Measurements from ENCODE around the gene ESYT3.
"Not testable (repeated sequence)": the region's sequence is repeated elsewhere in the genome, so short reads cannot be mapped to it uniquely, and the experiment has no call there.

Gene ESYT3

GRCh38 chr3:138407236-138407907 lies 27.0 kb upstream of the ESYT3 start:
- FAIRE-seq (no peak), DNase-seq (ENCODE audit: insufficient read length, low spot score) (no peak)

GRCh38 chr3:138408751-138409570 lies 25.5 kb upstream of the ESYT3 start:
- DNase-seq (ENCODE audit: insufficient read length, low spot score) (no peak), FAIRE-seq (no peak)

GRCh38 chr3:138412821-138413551 lies 21.4 kb upstream of the ESYT3 start:
- no peak for FAIRE-seq
- DNase-seq (ENCODE audit: insufficient read length, low spot score), result no peak

GRCh38 chr3:138416236-138416635 lies 18.2 kb upstream of the ESYT3 start:
- not testable (repeated sequence) for FAIRE-seq; DNase-seq (ENCODE audit: insufficient read length, low spot score)

- peak; percentile 67 for DNase-seq (ENCODE audit: insufficient read length, low spot score)
- peak; percentile 91 for FAIRE-seq
These were observed 16.8 kb upstream of the ESYT3 start for GRCh38 chr3:138417559-138417982.

- FAIRE-seq, result no peak
- no peak for DNase-seq (ENCODE audit: insufficient read length, low spot score)
These were observed 15.7 kb upstream of the ESYT3 start for GRCh38 chr3:138418601-138419206.

- no peak for DNase-seq (ENCODE audit: insufficient read length, low spot score)
- no peak for FAIRE-seq
These were observed 11.1 kb upstream of the ESYT3 start for GRCh38 chr3:138423316-138423715.

GRCh38 chr3:138424323-138424722 lies 10.1 kb upstream of the ESYT3 start:
- DNase-seq (ENCODE audit: insufficient read length, low spot score) (no peak), FAIRE-seq (no peak)

- FAIRE-seq (no peak), DNase-seq (ENCODE audit: insufficient read length, low spot score) (no peak)
These were observed 8.2 kb upstream of the ESYT3 start for GRCh38 chr3:138426211-138426610.

- DNase-seq (ENCODE audit: insufficient read length, low spot score); FAIRE-seq: not testable (repeated sequence)
These were observed 7.7 kb upstream of the ESYT3 start for GRCh38 chr3:138426754-138427153.

- DNase-seq (ENCODE audit: insufficient read length, low spot score) (no peak), FAIRE-seq (no peak)
These were observed 4.8 kb upstream of the ESYT3 start for GRCh38 chr3:138429665-138430064.

GRCh38 chr3:138432576-138433240 lies 1.7 kb upstream of the ESYT3 start:
- FAIRE-seq (no peak), DNase-seq (ENCODE audit: insufficient read length, low spot score) (no peak)

- no peak for FAIRE-seq
- no peak for DNase-seq (ENCODE audit: insufficient read length, low spot score)
These were observed 532 bp upstream of the ESYT3 start for GRCh38 chr3:138433892-138434275.

GRCh38 chr3:138434875-138435772 lies 708 bp downstream of the ESYT3 start:
- DNase-seq (ENCODE audit: insufficient read length, low spot score) (no peak), FAIRE-seq (no peak)

- no peak for FAIRE-seq
- no peak for DNase-seq (ENCODE audit: insufficient read length, low spot score)
These were observed 1.4 kb downstream of the ESYT3 start for GRCh38 chr3:138435840-138436239.

- DNase-seq (ENCODE audit: insufficient read length, low spot score) (no peak), FAIRE-seq (no peak)
These were observed 2.9 kb downstream of the ESYT3 start for GRCh38 chr3:138437281-138437680.

GRCh38 chr3:138438896-138439295 lies 4.5 kb downstream of the ESYT3 start:
- FAIRE-seq (no peak), DNase-seq (ENCODE audit: insufficient read length, low spot score) (no peak)

GRCh38 chr3:138439646-138440045 lies 5.2 kb downstream of the ESYT3 start:
- FAIRE-seq (no peak), DNase-seq (ENCODE audit: insufficient read length, low spot score) (no peak)

- DNase-seq (ENCODE audit: insufficient read length, low spot score) (no peak), FAIRE-seq (no peak)
These were observed 5.7 kb downstream of the ESYT3 start for GRCh38 chr3:138440121-138440521.

Data from GM19239 (cell line).